Cardiac atrium fibroblast (primary cell): ENCODE results near the gene RTL10. TPM values are rescaled to one million over a fixed set of nuclear protein-coding genes. Genes with fewer than 3 reads are reported as not detected.

ENCODE experiments used
- total RNA-seq: library from RNA; depleted of rRNA; stranded (reverse); fragments of >200 nt; gene quantifications from 2 replicates; pipeline ENCODE4 v1.2.3, GENCODE V29; 2015

Gene RTL10
- total RNA-seq: 28.7 and 32.7 TPM in 2 replicates

DNA sequence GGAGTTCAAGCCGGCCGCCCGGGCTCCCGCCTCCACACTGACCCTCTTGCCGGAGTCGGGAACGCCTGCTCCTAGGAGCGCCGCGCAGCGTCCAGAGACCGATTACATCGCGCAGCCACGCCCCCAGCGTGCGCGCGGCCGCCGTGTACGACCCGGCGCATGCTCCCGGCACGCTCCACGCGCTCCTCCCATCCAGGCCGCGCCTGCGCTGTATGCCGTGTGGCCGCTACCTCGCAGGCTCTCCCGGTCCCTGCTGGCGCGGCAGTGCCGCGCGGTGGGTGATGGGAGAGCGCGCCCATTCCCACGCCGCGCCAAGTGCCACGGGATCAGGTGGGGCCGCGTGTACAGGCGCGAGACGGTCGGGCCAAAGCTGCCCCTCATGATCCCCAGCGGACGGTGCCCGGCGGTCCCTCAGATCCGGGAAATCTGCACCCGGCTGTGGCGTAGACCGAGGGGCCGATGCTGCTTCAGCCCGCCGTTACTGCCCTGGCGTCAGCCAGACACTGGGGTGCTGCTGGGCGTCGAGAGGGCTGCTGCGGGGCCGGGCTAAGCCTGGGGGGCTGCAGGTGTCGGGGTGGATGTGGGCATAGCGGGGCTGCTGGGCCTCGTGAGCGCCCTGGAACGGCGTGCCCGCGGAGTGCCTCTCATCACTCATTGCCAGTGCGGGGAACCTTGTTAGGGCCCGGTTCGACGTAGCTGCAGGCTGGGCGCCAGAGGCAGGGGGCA is at the start of gene RTL10, which contains the start of gene GNB1L:
RTL10 (minus strand) TSS at position 97 of the 726 bp plus-strand sequence. CDS start 2,613 bp downstream, outside the sequence.
GNB1L (minus strand) TSS at position 97 of the 726 bp plus-strand sequence. CDS start 33,519 bp downstream, outside the sequence.

Other genes with a start within 250 kb of the RTL10 start
- gene SEPTIN5, start 140.4 kb downstream of the RTL10 start, total RNA-seq: 25.8 and 30.5 TPM in 2 replicates
- 10.9 TPM in 1 of 2 replicates, not detected in the other for gene GP1BB, start 131.3 kb downstream of the RTL10 start, total RNA-seq
- gene TBX1, start 94.1 kb downstream of the RTL10 start, total RNA-seq: 0.18 TPM in 1 of 2 replicates, not detected in the other
- gene GNB1L, start within 50 bp of the RTL10 start, total RNA-seq: 8.1 and 12.3 TPM in 2 replicates
- gene COMT, start 86.9 kb upstream of the RTL10 start, total RNA-seq: 349 and 404 TPM in 2 replicates
- 20.8 and 23.2 TPM in 2 replicates for gene TXNRD2, start 86.9 kb upstream of the RTL10 start, total RNA-seq
- gene ARVCF, start 161.9 kb upstream of the RTL10 start, total RNA-seq: 11.3 and 16.6 TPM in 2 replicates
- 25.9 and 27.3 TPM in 2 replicates for gene TANGO2, start 166.2 kb upstream of the RTL10 start, total RNA-seq
- gene DGCR8, start 225.4 kb upstream of the RTL10 start, total RNA-seq: 18.6 and 22.4 TPM in 2 replicates